Suprapubic skin (tissue), 4 donors: ENCODE results near the gene PDZRN3.

Experiments used
- EP300 ChIP-seq: sonication (generic); formaldehyde crosslinking; IDR thresholded peaks from one replicate; pipeline ENCODE4 v1.6.1; 2017; ENCODE audit warnings: antibody characterized with exemption
- POLR2A ChIP-seq, 2 donors: fragments of 450-650 bp; IDR thresholded peaks; one replicate each; pipeline ENCODE4 v1.6.1; 2017; ENCODE audit warnings: antibody characterized with exemption in 2 of 2, mild to moderate bottlenecking in 2 of 2, moderate library complexity in 2 of 2
- POLR2AphosphoS5 ChIP-seq, 3 donors: sonication (generic); formaldehyde crosslinking; IDR thresholded peaks; one replicate each; pipeline ENCODE4 v1.6.1; 2017; ENCODE audit warnings: antibody characterized with exemption in 3 of 3
- TF ChIP-seq, protein P1 (sequence below), 2 donors: fragments of 200-600 bp in 1 of 2; fragments of 450-650 bp in 1 of 2; sonication (generic) in 1 of 2; IDR thresholded peaks; one replicate each; pipeline ENCODE4 v1.5.1; 2016 to 2019; ENCODE audit warnings: antibody characterized with exemption in 2 of 2, mild to moderate bottlenecking in 1 of 2, moderate library complexity in 1 of 2

DNA sequence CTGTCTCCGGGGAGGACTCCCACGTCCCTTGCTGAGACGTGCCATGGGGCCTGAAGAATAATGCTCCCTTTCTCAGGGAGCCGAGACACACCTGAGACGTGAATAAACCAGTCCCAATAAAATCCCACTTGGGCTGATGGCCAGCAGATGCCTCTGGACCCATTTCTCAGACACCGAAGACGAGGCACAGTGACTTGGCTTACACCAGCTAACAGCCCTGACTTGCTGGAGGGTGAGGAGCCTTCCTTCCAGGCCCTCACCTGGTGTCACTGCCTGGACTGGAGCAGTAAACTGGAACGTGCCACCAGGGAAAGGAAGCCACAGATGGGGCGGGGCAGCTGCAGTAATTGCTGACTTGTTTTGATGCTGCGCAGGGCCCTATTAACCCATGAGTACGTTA is 189.7 kb downstream of the PDZRN3 start:
- TF ChIP-seq POLR2A (IDR thresholded peaks at IDR 0.05): no peak
- TF ChIP-seq, protein P1, sequence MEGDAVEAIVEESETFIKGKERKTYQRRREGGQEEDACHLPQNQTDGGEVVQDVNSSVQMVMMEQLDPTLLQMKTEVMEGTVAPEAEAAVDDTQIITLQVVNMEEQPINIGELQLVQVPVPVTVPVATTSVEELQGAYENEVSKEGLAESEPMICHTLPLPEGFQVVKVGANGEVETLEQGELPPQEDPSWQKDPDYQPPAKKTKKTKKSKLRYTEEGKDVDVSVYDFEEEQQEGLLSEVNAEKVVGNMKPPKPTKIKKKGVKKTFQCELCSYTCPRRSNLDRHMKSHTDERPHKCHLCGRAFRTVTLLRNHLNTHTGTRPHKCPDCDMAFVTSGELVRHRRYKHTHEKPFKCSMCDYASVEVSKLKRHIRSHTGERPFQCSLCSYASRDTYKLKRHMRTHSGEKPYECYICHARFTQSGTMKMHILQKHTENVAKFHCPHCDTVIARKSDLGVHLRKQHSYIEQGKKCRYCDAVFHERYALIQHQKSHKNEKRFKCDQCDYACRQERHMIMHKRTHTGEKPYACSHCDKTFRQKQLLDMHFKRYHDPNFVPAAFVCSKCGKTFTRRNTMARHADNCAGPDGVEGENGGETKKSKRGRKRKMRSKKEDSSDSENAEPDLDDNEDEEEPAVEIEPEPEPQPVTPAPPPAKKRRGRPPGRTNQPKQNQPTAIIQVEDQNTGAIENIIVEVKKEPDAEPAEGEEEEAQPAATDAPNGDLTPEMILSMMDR (IDR thresholded peaks at IDR 0.05): no peak
- no peak for TF ChIP-seq EP300
- TF ChIP-seq POLR2AphosphoS5 (IDR thresholded peaks at IDR 0.05): no peak
